Lower lobe of right lung (tissue), 2 donors: Measurements from ENCODE around the gene CLMP. TPM values are rescaled to one million over a fixed set of nuclear protein-coding genes. Genes with fewer than 3 reads are reported as not detected.
A peak's percentile ranks its signal among the peaks of the same experiment; 100 is the strongest.

Experiments
- ATAC-seq, 2 donors: fragments of 200-7000 bp; cut with Tn5 transposase; one replicate each; pipeline ENCODE4 v1.9.1; 2020 to 2022; ENCODE audit warnings: mild to moderate bottlenecking in 2 of 2, moderate library complexity in 2 of 2
- DNase-seq: peaks from one replicate; pipeline ENCODE4 v3.0.0-alpha.2; 2020
- H3K27ac ChIP-seq: fragments of 200-600 bp; one replicate; pipeline ENCODE4 v1.8.0; 2022
- H3K27me3 ChIP-seq: fragments of 200-600 bp; one replicate; pipeline ENCODE4 v1.8.0; 2022; ENCODE audit warnings: low read depth
- H3K36me3 ChIP-seq: fragments of 200-600 bp; one replicate; pipeline ENCODE4 v1.8.0; 2022; ENCODE audit warnings: mild to moderate bottlenecking
- H3K4me1 ChIP-seq: fragments of 200-600 bp; one replicate; pipeline ENCODE4 v1.8.0; 2022
- H3K4me3 ChIP-seq: fragments of 200-600 bp; one replicate; pipeline ENCODE4 v1.8.0; 2022; ENCODE audit warnings: mild to moderate bottlenecking
- H3K9me3 ChIP-seq: fragments of 200-600 bp; one replicate; pipeline ENCODE4 v1.8.0; 2022
- intact Hi-C: fragments of 100-400 bp; cut with DNase I; formaldehyde crosslinking; loops from one replicate; pipeline ENCODE4 v1.11.0; 2022
- total RNA-seq: library from RNA; stranded (reverse); fragmentation: NEBNext Ultra II Directional; extraction: Animal tissue kit (Norgen Biotek cat#: 25700); gene quantifications from one replicate; pipeline ENCODE4 v1.2.1, GENCODE V29; 2021
- TF ChIP-seq, protein P1 (sequence below): fragments of 200-600 bp; IDR thresholded peaks from one replicate; pipeline ENCODE4 v1.8.0; 2022; ENCODE audit warnings: antibody characterized with exemption, mild to moderate bottlenecking
- donor health status: DM: no; HTN: yes; CAD: no; lungs with severe emphysema.

Gene CLMP
- total RNA-seq, 1 donor from 2014 or later: 15.1 TPM

DNA sequence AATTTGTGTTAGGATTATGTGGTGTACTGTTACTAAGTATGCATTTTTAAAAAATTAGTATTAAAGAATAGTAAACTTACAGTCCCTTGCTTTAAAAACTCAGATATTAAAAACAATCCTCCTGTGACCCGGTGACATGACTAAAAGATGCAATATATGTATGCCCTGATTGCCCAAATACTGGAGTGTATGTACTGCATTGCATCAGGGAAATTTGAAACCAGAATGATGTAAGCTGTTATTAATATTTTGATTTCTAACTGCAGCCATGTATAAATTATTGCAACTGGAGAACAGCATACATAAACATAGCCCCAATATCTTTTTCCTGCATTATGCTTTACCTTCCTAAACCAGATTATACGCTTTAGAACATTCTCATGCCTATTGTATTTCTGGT lies 129.4 kb downstream of the CLMP start:
- H3K27ac ChIP-seq: peak overlapping the region; percentile 100
- H3K27me3 ChIP-seq: no peaks in the 10 kb centered on the region
- intact Hi-C loops: no loop called here
- H3K36me3 ChIP-seq: peaks cover 7% of the 10 kb centered on the region
- no peak overlapping the region for H3K4me3 ChIP-seq
- peaks cover 32% of the 10 kb centered on the region for H3K4me1 ChIP-seq
- H3K9me3 ChIP-seq: no peaks in the 10 kb centered on the region
- DNase-seq: no peak
- TF ChIP-seq, protein P1, sequence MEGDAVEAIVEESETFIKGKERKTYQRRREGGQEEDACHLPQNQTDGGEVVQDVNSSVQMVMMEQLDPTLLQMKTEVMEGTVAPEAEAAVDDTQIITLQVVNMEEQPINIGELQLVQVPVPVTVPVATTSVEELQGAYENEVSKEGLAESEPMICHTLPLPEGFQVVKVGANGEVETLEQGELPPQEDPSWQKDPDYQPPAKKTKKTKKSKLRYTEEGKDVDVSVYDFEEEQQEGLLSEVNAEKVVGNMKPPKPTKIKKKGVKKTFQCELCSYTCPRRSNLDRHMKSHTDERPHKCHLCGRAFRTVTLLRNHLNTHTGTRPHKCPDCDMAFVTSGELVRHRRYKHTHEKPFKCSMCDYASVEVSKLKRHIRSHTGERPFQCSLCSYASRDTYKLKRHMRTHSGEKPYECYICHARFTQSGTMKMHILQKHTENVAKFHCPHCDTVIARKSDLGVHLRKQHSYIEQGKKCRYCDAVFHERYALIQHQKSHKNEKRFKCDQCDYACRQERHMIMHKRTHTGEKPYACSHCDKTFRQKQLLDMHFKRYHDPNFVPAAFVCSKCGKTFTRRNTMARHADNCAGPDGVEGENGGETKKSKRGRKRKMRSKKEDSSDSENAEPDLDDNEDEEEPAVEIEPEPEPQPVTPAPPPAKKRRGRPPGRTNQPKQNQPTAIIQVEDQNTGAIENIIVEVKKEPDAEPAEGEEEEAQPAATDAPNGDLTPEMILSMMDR: no peak
- ATAC-seq: no peak

DNA sequence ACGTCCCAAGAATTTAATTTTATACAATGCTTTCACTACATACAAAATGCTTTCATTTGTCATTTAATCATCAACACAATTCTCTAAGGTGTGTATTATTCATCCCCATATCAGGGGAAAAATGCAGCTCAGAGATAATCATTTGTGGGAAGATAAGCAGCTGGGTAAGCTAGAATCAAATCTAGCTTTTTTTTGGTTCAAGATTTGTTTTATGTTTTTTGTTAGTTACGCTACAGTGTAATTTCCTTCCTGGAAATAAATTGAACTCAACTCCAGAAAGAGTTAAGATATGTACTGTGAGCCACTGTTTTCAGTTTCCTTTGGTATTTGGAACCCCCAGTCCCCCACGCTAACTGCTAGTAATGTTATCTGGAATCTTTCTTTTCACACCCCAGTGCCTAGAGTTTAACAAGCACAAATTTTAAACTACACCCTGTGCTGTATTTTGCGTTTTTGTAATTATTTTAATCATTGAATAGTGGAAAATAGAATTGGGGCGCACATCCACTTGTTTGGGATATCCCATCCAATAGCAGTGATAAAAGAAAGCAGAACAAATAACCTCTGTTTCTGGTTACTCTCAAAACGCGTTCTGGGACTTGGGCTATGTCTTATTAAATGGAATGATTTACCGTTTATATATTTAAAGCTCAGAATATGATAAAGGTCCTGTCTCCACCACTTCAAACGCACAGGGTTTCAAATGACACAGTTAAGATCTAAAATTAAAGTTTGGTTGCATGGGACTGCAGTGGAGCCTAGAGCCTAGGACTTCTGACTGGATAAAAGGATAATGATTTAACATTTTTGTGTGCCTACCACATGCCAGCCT lies 131.0 kb downstream of the CLMP start:
- no peak for ATAC-seq
- Histone ChIP-seq H3K4me3 (peak overlapping the region; percentile 93), H3K36me3 (peaks cover 22% of the 10 kb centered on the region), H3K27me3 (no peaks in the 10 kb centered on the region), H3K9me3 (no peaks in the 10 kb centered on the region), H3K4me1 (peaks cover 42% of the 10 kb centered on the region), H3K27ac (peak overlapping the region; percentile 100)
- no peak for DNase-seq
- intact Hi-C loops: no loop called here
- TF ChIP-seq, protein P1: no peak

DNA sequence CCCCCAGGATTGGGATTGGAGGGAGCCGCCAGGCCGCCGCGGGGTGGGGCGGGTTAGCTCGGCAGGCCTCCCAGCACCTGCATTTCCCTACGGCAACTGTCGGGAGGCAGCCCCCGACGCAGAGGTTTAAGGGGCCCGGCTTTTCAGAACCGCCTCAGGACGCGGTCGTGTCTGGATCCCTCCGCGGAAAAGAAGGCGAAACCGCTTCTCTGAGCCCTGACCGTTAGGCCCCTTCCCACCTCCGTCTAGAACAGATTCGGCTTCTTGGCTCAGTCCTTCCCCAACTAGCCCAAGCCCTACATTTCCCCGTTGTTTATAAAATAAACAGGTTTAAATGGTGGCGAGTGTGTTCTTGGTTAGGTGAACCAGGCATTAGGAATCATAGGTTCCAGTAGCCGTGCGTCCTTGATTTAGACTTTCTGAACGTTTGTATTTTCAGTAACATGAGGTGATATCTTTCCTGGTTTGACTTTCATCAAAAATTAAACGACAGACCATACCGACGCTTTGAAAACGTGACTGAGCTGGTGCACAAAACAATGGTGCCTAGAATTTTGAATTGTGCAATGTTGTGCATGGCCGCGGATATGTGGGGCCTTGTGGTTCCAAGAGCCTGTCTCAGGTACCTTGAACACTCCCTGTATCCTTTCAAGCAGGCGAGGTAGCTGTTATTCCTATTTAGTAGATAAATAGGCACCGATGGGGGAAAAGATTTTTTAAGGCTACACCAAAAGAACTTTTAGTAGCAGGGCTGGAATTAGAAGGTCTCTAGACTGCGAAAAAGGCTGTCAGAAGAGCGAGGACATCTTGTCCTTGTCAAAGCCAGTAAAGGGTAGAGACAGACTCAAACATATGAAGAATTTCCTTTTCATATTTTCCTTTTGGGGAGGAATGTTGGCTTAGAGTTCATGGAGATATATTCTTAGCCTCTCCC lies 131.9 kb downstream of the CLMP start:
- peaks cover 31% of the 10 kb centered on the region for H3K36me3 ChIP-seq
- H3K9me3 ChIP-seq: no peaks in the 10 kb centered on the region
- peak; percentile 15 to 42 for ATAC-seq
- peaks cover 45% of the 10 kb centered on the region for H3K4me1 ChIP-seq
- H3K27me3 ChIP-seq: no peaks in the 10 kb centered on the region
- DNase-seq: no peak
- TF ChIP-seq, protein P1: no peak
- H3K27ac ChIP-seq: peak overlapping the region; percentile 100
- intact Hi-C loops: no loop called here
- H3K4me3 ChIP-seq: peak overlapping the region; percentile 93

DNA sequence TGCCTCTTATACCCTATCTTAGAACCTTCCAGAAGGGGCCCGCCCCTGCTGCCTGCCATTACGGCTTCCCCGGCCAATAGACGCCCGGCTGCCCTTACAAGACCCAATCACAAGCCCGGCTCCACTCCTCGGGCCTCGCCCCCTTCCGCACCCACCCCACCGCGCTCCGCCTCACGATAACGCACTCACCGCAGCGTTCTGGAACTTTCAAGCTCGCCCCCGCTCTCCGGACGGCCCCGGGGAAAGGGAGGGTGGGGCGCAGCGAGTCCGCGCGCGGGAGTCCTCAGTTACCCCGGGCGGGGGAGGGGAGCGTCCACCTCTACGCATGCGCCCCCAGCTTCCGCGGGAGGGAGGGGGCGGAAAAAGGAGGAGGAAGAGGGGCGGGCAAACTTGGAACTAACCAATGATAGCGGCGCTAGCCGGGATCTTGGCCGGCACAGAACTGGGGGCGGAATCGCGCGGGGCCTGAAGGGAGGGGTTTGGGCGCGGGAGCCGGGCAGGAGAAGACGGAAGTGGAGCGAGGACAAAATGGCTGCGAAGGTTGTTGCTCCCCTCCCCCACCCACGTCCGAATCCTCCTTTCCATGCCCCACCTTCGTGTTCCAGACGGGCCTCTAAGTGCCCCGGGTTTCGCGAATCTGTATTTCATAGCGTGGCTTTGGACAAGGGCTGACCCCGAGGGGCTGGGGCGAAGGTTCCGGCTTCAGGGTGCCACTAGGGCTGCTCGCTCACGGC lies 132.7 kb downstream of the CLMP start:
- H3K36me3 ChIP-seq: peaks cover 40% of the 10 kb centered on the region
- no peaks in the 10 kb centered on the region for H3K27me3 ChIP-seq
- H3K9me3 ChIP-seq: no peaks in the 10 kb centered on the region
- peak overlapping the region; percentile 93 for H3K4me3 ChIP-seq
- ATAC-seq (peak; percentile 96 to 97), DNase-seq (peak; percentile 99)
- peaks cover 54% of the 10 kb centered on the region for H3K4me1 ChIP-seq
- TF ChIP-seq, protein P1: no peak
- peak overlapping the region; percentile 100 for H3K27ac ChIP-seq
- intact Hi-C loops: no loop called here
